ENCODE measurements around the gene CCDC88B.
A peak's percentile ranks its signal among the peaks of the same experiment; 100 is the strongest.

Gene CCDC88B

DNA sequence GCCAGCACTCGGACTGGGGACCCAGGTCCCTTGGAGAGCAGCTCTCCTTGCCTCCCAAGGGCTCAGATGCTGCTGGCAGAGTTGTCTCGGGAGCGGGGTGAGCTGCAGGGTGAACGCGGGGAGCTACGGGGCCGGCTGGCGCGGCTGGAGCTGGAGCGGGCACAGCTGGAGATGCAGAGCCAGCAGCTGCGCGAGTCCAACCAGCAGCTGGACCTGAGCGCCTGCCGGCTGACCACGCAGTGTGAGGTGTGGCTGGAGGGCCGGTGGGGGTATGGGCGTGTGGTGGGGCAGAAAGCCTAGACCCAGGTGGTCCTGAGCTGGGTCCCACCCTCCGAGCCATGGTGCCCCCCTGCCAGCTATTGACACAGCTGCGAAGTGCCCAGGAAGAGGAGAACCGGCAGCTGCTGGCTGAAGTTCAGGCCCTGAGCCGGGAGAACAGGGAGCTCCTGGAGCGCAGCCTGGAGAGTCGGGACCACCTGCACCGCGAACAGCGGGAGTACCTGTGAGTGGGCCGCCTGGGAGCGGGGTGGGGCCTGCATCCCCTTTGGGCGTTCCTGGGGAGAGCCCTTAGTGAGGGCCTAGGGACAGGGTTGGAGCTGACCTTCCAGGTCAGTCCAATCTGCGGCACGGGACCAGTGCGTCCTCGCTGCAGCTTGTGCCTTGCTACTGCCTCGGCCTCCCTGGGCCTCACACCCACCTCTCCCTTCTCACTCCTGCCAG, 13.2 kb downstream of the CCDC88B start:
- TF ChIP-seq, protein P1, sequence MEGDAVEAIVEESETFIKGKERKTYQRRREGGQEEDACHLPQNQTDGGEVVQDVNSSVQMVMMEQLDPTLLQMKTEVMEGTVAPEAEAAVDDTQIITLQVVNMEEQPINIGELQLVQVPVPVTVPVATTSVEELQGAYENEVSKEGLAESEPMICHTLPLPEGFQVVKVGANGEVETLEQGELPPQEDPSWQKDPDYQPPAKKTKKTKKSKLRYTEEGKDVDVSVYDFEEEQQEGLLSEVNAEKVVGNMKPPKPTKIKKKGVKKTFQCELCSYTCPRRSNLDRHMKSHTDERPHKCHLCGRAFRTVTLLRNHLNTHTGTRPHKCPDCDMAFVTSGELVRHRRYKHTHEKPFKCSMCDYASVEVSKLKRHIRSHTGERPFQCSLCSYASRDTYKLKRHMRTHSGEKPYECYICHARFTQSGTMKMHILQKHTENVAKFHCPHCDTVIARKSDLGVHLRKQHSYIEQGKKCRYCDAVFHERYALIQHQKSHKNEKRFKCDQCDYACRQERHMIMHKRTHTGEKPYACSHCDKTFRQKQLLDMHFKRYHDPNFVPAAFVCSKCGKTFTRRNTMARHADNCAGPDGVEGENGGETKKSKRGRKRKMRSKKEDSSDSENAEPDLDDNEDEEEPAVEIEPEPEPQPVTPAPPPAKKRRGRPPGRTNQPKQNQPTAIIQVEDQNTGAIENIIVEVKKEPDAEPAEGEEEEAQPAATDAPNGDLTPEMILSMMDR (conservative IDR thresholded peaks at IDR 0.05; ENCODE audit: control insufficient read depth, insufficient read depth, low read depth, low read length), result no peak
- no peak overlapping the region for H3K4me3 ChIP-seq (ENCODE audit: control insufficient read depth, low read depth, low read length)
- no peak for DNase-seq (ENCODE audit: low read depth)

DNA sequence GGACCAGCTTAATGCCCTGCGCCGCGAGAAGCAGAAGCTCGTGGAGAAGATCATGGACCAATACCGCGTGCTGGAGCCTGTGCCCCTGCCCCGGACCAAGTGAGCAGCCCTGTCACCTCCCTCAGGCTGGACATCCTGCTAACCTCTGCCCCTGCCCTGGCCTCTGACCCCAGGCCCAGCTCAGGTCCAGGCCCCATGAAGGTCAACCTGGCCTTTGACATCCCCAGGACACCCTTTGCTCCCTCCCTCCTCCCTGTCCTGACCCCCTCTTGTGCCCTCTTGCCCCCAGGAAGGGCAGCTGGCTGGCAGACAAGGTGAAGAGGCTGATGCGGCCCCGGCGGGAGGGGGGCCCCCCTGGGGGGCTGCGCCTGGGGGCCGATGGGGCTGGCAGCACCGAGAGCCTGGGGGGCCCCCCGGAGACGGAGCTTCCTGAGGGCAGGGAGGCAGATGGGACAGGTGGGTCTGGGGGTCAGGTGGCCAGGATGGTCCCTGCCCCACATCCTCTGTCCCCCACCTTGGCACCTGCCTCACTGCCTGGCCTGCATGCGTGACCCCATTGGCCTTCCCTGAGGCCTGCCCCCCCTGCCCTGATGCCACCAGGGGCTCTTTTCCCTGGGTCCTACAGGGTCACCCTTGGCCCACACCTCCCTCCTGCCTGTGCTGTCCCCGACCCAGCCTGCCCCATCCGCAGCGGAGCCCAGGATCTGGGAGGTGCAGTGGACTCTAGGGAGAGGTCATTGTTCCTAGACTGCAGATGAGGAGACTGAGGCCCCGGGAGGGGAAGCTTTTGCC, 13.9 kb downstream of the CCDC88B start:
- DNase-seq (ENCODE audit: low read depth), result no peak
- H3K4me3 ChIP-seq (ENCODE audit: control insufficient read depth, low read depth, low read length), result no peak overlapping the region
- TF ChIP-seq, protein P1 (conservative IDR thresholded peaks at IDR 0.05; ENCODE audit: control insufficient read depth, insufficient read depth, low read depth, low read length), result no peak

DNA sequence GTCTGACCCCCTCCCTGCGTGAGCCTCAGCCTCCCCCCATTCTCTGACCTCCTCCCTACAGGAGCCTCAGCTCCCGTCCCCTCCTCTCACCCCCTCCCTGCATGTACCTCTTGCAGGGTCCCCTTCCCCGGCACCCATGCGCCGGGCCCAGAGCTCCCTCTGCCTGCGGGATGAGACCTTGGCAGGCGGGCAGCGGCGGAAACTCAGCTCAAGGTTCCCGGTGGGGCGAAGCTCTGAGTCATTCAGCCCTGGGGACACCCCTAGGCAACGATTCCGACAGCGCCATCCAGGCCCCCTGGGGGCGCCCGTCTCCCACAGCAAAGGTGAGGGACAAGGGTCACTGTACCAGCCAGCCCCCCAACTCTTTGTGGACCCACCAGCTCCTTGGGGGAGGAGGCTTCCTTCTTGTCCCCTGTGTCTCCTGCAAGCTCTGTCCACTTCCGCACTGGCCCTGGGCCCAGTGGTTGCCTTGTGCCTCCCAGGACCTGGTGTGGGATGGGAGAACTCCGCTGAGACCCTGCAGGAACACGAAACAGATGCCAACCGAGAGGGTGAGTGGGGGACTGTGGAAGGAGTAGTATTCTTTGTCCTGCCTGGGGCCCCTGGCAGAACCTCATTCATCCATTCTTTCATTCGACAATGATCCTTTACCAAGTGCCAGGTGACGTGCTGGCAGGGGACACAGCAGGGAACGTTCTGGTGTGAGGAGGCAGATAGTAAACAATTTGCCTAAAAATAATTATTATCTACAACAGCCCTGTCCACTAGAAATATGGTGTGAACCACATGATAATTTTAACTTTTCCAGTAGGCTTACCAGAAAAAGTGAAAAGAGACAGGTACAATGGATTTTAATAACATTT, 15.3 kb downstream of the CCDC88B start:
- DNase-seq (ENCODE audit: low read depth), result peak; percentile 76
- peak overlapping the region; percentile 26 for H3K4me3 ChIP-seq (ENCODE audit: control insufficient read depth, low read depth, low read length)
- TF ChIP-seq, protein P1 (conservative IDR thresholded peaks at IDR 0.05; ENCODE audit: control insufficient read depth, insufficient read depth, low read depth, low read length), result peak; percentile 63

DNA sequence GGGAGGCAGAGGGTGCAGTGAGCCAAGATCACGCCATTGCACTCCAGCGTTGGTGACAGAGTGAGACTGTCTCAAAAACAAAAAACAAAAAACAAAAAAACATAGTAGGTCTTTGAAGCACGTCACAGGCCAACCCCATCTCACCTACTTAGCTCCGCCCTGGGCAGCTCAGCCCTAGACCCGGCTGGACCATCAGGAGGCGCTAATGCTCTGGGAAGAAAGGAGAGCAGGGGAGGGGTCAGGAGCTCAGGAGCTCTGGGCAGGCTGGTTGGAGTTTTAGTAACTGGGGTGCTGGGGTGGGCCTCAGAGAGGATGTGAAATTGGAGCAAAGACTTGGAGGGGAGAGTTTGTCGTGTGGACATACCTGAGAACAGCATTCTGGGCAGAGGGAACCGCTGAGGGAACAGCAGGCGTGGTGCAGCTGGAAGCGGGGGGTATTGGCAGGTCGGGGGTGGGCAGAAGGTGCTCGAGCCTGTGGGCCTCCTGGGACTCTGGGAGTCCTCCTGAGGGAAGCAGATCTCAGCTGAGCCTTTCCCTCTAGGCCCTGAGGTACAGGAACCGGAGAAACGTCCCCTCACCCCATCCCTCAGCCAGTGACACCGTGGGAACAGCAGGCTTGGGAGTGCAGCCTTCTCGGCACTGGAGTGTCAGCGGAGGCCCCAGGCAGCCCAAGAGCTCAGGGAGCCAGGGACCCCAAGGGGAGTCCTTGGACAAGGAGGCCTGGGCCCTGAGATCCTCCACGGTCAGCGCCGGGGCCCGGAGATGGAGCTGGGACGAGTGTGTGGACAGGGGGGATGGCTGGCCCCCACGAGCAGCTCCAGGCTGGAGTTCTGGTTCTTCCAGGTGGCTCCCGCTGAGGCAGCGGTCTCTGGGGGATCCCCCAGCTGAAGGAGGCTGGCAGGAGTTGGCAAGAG, 16.8 kb downstream of the CCDC88B start:
- peak; percentile 47 for DNase-seq (ENCODE audit: low read depth)
- TF ChIP-seq, protein P1 (conservative IDR thresholded peaks at IDR 0.05; ENCODE audit: control insufficient read depth, insufficient read depth, low read depth, low read length), result peak; percentile 36
- no peak overlapping the region for H3K4me3 ChIP-seq (ENCODE audit: control insufficient read depth, low read depth, low read length)

DNA sequence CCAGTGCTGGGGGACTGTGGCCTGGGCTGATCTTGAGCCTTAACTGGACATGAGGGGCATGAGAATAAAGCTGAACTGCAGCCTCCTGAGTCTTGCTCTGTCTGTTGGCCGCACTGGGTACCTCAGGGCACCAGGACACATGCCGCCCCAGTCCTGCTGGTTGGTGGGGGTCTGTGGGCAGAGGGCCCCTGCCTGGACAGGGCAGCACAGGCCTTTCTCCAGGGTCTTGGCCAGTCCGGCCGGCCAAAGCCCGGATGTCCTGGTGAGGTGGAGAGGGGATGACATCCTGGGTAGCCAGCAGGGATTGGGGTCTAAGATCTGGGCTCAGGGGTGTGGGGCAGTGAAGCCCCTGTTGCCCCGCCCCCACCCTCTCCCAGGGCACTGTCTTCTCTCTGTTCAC, 17.4 kb downstream of the CCDC88B start:
- DNase-seq (ENCODE audit: low read depth), result no peak
- TF ChIP-seq, protein P1 (conservative IDR thresholded peaks at IDR 0.05; ENCODE audit: control insufficient read depth, insufficient read depth, low read depth, low read length), result no peak
- no peak overlapping the region for H3K4me3 ChIP-seq (ENCODE audit: control insufficient read depth, low read depth, low read length)
